Neuron (in vitro differentiated cells): ENCODE measurements around the gene ARHGAP4.
A peak's percentile ranks its signal among the peaks of the same experiment; 100 is the strongest.

Experiments used
- H2AFZ ChIP-seq: one replicate; pipeline ENCODE4 v1.6.1; 2013; ENCODE audit warnings: low read depth, mild to moderate bottlenecking, inconsistent platforms, low read length, moderate library complexity
- H3K27me3 ChIP-seq: one replicate; pipeline ENCODE4 v1.6.1; 2013; ENCODE audit warnings: low read length; ENCODE audit not compliant: insufficient read depth
- H3K36me3 ChIP-seq: one replicate; pipeline ENCODE4 v1.6.1; 2013; ENCODE audit warnings: low read length; ENCODE audit not compliant: insufficient read depth
- H3K4me1 ChIP-seq: one replicate; pipeline ENCODE4 v1.6.1; 2013; ENCODE audit warnings: low read length; ENCODE audit not compliant: insufficient read depth
- H3K4me3 ChIP-seq: 2 replicates; pipeline ENCODE4 v1.5.1; 2013; ENCODE audit warnings: mild to moderate bottlenecking, low read length, moderate library complexity
- H3K9me3 ChIP-seq: one replicate; pipeline ENCODE4 v1.6.1; 2013; ENCODE audit warnings: low read length

The ARHGAP4 gene

DNA sequence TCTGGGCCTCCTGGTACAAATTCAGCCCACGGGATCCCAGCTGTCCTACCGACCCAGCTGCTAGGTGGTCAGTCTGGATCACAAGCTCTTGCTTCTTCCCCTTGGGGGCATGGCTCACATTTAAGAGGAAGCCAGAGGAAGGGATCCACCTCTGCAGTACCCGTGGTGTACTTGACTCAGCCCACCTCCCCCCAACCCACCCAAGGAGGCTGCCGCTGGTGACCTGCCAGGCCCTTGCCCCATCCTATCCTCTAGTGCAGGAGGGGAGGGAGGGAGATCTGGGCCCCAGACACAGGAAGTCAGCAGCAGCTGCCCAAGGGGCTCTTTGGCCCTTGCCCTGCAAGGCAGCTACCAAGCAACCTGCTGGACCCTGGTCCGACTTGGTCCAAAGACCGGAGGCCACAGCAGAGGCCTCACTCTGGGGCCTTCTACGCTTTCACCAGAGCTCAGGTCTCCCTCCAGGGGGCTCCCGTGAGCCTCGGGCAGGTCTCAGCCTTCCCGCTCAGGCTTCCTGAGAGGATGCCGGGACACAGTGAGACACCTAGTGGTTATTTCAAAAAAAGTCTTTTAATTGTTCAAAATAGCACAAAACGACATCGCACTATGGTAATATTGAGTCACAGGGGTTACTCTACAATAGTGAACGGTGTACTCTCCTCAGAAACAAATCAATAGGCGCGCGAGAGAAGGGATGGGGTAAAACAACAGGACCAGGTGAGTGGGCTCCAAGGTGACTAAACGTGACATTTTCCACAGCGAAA lies 21.1 kb upstream of the ARHGAP4 start:
- Histone ChIP-seq H3K36me3 (peaks cover 33% of the 10 kb centered on the region), H3K9me3 (no peaks in the 10 kb centered on the region), H2AFZ (no peak overlapping the region), H3K4me1 (peaks cover 31% of the 10 kb centered on the region), H3K4me3 (no peak overlapping the region), H3K27me3 (peaks cover 4% of the 10 kb centered on the region)

DNA sequence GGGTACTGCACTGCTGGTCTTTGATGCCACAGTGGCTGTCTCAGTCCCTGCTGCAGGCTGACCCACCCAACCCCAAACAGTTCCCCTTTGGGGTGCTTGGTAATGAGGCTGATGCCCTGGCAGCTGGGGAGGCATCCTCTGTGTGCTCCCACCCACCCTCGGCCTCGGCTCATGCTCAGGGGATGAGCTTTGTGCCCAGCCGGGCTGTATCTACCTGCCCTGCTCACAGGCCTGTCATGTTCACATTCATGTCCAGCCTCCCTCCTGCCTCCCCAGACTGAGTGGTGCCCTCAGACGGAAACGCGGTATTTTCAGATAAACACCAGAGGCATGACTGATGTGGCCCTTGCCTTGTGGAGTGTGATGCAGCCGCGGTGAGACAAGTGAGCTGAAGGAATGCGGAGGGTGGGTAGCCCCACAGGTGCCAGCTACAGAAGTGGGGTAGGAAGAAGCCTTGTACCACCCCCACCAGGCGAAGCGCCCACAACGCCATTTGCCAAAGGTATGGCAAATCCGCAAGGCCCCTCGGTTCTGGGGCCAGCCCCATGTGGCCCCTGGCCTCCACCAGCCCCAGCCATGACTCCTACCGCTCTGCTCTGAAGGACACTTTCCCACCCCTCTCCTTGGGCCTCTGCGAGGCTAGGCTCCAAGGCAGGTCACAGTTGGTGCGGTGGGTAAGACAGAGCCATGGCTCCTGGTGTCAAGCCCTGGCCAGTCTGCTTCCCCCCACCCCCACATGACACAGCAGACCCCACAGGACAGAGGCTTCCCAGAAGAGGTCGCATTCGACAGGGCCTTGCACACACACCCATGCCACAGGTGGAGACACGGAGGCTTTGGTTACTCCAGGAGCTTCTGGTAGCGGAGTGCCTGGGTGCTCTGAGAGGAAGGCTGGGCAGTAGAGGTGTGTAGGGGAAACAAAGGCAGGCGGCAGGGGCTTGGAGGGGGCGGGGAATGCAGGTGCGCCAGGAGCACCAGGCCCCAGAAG lies 20.2 kb upstream of the ARHGAP4 start:
- Histone ChIP-seq H3K4me3 (no peak overlapping the region), H2AFZ (no peak overlapping the region), H3K27me3 (peaks cover 5% of the 10 kb centered on the region), H3K9me3 (no peaks in the 10 kb centered on the region), H3K4me1 (peaks cover 33% of the 10 kb centered on the region), H3K36me3 (peaks cover 25% of the 10 kb centered on the region)

DNA sequence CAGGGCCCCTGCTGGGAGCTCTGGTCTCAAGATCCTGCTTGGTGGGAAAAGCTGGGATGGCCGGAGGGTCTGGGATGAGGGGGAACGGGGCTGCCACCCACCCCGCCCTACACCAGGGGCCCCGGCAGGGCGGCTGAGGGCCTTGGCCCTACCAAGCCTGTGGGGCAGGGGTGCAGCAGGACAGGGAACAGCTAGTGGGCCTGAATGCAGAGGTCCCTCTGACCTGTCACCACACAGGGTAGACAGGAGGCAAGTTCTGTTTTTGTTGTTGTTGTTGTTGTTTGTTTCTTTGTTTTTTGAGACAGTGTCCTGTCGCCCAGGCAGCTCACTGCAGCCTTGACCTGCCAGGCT lies 18.7 kb upstream of the ARHGAP4 start:
- no peak overlapping the region for H2AFZ ChIP-seq
- H3K27me3 ChIP-seq = peaks cover 6% of the 10 kb centered on the region
- H3K36me3 ChIP-seq = peaks cover 12% of the 10 kb centered on the region
- H3K9me3 ChIP-seq = no peaks in the 10 kb centered on the region
- H3K4me1 ChIP-seq = peaks cover 32% of the 10 kb centered on the region
- H3K4me3 ChIP-seq = no peak overlapping the region

DNA sequence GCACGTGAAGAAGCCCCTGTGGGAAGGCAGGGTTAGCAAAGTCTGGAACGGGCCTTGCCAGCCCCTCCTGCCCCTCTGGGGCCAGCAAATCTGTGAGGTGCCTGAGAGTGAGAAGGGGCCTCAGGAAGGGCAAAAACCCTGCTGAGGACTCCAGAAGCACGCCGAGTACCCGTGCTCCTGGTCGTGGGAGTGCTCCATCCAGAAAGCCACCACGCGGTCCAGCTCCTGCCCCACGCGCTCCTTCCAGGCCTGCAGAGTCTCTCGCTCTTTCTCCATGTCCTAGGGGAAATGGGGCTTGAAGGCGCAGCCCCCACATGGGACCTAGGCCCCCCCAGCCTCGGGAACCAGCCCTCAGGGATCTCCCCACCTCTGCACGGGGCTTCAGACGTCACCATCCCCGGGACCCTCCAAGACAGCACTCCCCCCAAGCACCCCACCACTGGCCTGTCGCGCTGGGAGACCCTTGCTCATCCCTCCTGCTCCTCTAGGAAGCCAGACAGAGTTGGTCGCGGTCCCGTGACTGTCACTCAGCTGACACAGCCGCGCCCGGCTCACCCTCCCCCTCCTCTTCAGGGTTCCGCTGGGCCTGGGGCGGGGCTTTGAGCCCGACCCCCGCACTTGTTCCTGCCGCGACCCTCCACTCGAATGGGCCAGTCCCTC lies 18.2 kb upstream of the ARHGAP4 start, which contains the start of gene RENBP:
Gene RENBP, minus strand, starts transcription at position 504 of the 660 bp plus-strand sequence. Its CDS starts 33 bp downstream, at position 471.
- Histone ChIP-seq H3K36me3 (peaks cover 7% of the 10 kb centered on the region), H3K9me3 (no peaks in the 10 kb centered on the region), H2AFZ (no peak within 1 kb of the TSS), H3K4me3 (no peak within 1 kb of the TSS), H3K4me1 (peaks cover 27% of the 10 kb centered on the region), H3K27me3 (peaks cover 6% of the 10 kb centered on the region)

DNA sequence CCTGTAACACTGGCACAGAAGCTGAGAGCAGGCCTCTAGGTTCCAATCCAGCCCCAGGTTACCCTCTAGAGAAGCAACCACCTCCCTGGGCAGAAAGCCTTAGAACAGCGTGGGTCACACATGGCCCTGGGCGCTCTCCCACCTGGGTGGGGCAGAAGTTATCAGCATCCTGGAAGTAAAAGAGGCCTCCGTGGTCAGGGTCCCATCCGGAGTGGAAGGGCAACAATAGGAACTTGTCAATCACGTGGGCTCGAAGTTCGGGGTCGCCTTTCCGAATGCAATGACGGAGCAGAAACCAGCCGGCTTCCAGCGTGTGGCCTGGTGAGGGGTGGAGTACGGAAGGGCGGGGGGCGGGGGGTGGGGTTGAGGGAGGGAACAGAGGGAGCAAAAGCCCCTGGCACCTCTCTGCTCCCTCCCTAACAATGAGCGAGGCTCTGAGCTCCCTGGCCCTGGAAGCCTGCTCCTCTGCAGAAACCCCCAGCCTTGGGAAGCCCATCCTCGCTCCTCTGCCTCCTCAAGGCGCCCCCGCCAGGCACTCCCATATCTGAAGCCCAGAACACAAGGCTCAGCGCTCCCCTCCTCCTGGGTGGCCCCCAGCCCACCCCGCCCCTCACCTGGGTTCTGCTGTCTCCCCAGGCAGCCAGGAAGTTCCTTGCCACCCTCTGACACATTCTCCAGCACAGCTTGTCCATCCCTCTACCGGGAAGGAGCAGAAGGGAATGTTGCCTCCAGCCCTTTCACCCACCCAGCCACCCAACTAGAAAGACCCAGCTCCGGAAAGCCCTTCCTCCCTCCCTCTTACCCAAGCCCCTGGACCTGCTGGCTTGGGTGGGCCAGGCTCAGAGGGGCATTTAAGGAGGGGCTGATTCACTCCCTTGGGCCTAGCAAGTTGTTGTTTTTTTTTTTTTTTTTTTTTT lies 15.5 kb upstream of the ARHGAP4 start:
- H3K27me3 ChIP-seq = peaks cover 7% of the 10 kb centered on the region
- peaks cover 10% of the 10 kb centered on the region for H3K4me1 ChIP-seq
- H3K9me3 ChIP-seq = no peaks in the 10 kb centered on the region
- no peak overlapping the region for H2AFZ ChIP-seq
- no peaks in the 10 kb centered on the region for H3K36me3 ChIP-seq
- H3K4me3 ChIP-seq = no peak overlapping the region

DNA sequence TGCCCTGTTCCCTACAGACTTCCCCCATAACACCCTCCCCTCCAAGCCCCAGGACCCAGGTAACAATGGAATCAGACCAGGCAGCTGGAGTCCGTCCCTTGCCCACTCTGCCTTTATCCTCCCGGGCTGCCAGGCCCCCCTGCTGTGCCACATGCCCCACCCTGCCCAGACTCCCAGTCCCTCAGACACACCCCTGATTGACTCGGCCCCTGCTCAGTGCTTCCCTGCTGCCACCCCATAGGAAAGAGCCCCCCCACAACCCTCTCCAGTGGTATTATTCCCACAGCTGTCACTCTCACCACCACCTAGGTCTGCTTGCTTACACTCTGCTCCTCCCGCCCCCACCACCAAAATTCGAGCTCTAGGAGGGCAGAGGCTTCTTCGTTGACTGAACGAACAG lies 13.5 kb upstream of the ARHGAP4 start:
- H3K9me3 ChIP-seq = no peaks in the 10 kb centered on the region
- H3K4me3 ChIP-seq = no peak overlapping the region
- peaks cover 5% of the 10 kb centered on the region for H3K27me3 ChIP-seq
- H2AFZ ChIP-seq = no peak overlapping the region
- H3K36me3 ChIP-seq = no peaks in the 10 kb centered on the region
- peaks cover 8% of the 10 kb centered on the region for H3K4me1 ChIP-seq

DNA sequence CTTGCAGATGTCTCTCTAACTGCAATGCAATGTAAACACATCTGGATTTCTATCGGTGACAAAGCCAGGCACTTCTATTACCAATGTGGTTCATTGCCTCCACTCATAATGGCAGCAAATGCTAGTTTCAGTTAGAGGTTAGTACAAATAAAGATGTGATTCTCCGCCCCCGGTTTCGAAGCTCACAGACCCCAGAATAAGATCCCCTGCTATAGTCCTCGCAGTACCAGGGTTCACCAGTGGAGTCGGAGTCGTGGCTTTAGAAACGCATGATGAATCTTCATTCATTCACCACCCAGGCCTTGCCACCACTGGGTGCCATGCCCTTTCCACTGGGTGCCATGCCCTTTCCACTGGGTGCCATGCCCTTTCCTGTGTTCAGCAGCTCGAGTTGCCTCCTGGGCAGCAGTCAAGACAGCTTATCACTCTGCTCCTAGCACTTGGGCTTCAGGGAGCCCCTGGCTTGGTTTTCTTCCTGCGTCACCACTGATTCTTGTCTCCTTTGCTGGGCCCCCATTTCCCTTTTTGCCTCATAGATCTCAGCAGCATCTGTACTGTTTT lies 12.2 kb upstream of the ARHGAP4 start:
- H3K27me3 ChIP-seq = peaks cover 5% of the 10 kb centered on the region
- no peak overlapping the region for H3K4me3 ChIP-seq
- no peaks in the 10 kb centered on the region for H3K9me3 ChIP-seq
- H3K4me1 ChIP-seq = peaks cover 9% of the 10 kb centered on the region
- no peaks in the 10 kb centered on the region for H3K36me3 ChIP-seq
- no peak overlapping the region for H2AFZ ChIP-seq

DNA sequence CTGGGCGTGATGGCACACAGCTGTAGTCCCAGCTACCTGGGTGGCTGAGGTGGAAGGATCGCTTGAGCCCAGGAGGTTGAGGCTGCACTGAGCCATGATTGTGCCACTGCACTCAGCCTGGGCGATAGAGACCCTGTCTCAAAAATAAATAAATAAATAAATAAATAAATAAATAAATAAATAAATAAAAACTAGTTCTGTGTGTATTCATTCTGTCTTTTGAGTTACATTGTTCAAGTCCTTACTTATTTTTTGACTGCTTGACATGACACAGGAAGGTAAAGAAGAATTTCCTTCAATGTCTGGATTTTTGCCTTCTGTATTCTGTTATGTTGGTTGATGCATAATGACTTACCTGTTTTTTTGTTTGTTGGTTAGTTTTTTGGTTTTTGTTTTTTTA lies 11.0 kb upstream of the ARHGAP4 start:
- Histone ChIP-seq H3K27me3 (peaks cover 5% of the 10 kb centered on the region), H3K9me3 (no peaks in the 10 kb centered on the region), H2AFZ (no peak overlapping the region), H3K4me3 (no peak overlapping the region), H3K4me1 (peaks cover 9% of the 10 kb centered on the region), H3K36me3 (peaks cover 4% of the 10 kb centered on the region)

DNA sequence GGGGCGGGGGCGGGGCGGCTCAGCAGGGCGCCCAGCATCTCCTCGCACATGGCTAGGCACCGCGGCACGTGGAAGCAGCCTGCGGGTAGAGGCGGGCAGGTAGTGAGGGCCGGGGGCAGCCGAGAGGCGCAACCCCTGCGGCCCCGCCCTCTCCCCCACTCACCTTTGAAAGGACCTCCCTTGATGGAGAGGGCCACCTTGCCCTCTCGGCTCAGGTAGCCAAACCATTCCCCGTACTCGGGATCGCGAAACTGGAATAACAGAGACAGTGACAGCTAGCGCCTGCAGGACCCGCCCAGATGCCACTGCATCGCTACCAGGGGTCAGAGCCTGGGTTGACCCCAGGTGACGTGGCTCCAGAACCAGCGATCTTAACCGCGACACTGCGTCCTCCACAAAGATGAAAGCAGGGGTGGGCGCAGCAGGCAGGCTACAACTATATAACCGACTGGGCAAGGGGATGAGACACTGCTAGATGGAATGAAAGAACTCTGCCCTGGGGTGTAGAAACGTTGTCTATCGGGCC lies 9.3 kb upstream of the ARHGAP4 start:
- no peak overlapping the region for H3K4me3 ChIP-seq

DNA sequence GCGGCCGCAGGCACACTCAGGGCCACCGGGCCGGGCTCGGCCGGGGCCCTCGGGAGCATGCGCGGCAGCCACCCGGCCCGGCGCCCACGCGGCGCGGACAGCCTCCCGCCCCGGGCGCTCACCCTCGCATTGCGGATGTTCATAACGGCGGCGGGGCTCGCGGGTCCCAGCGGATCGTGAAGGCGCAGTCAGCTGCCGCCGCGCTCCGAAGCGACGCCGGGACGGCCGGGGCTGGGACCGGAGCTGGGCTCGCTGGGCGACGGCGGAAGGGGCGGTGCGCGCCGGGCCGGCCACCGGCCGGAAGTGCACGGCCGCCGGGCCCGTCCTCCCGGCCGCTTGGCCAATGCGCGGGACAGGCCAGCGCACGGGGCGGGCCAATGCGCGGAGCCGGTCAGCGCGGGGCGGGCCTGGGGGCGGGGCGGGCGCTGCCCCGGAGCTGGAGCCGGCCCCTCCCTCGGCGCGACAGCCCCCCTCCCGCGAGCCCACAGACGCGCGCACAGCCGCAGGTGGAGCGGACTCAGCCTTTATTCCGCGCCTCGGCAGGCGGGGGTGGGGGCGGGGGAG lies 8.8 kb upstream of the ARHGAP4 start, which contains the start of gene NAA10:
Gene NAA10, minus strand, starts transcription at position 276 of the 564 bp plus-strand sequence. Its CDS starts 133 bp downstream, at position 143.
- Histone ChIP-seq H2AFZ (no peak within 1 kb of the TSS), H3K9me3 (no peaks in the 10 kb centered on the region), H3K4me1 (peaks cover 5% of the 10 kb centered on the region), H3K27me3 (peaks cover 15% of the 10 kb centered on the region), H3K4me3 (peak within 1 kb of the TSS; percentile 54), H3K36me3 (peaks cover 9% of the 10 kb centered on the region)

More for the DNA sequence above, 9.3 kb upstream of the ARHGAP4 start:
- Histone ChIP-seq H3K27me3 (peaks cover 9% of the 10 kb centered on the region), H3K9me3 (no peaks in the 10 kb centered on the region), H2AFZ (no peak overlapping the region), H3K36me3 (peaks cover 9% of the 10 kb centered on the region), H3K4me1 (peaks cover 5% of the 10 kb centered on the region)

DNA sequence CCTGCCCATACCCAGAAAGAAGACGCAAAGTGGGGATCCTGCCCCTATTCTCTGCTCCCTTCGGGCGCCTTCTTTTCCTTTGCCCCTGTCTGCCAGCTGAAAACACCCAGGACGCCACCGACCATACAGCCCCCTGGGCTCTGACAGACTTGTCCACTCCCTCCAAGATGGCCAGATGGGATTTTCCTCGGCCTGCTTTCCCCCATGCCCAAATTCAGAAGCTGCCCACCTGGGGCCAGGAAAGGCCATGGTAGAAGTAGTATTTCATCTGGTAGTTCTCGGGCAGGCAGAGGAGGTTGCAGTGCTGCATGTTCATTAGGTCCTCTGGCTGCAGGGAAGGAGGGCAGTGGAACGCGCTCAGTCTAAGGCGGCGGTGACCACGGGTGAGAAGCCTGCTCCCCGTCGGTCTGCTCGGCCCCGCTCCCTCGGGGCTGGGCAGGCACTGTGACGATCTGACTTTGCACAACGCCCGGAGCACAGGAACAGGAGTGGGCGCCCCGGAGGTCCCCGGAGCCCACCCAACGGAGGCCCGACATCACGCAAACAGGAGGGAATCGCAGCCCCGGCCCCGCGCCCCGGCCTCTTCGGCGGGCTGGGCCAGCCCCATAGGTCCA lies 8.2 kb upstream of the ARHGAP4 start:
- H3K4me3 ChIP-seq = peak overlapping the region; percentile 54
- H3K27me3 ChIP-seq = peaks cover 17% of the 10 kb centered on the region
- peaks cover 5% of the 10 kb centered on the region for H3K4me1 ChIP-seq
- peaks cover 9% of the 10 kb centered on the region for H3K36me3 ChIP-seq
- no peaks in the 10 kb centered on the region for H3K9me3 ChIP-seq
- H2AFZ ChIP-seq = no peak overlapping the region
